GM12878 (cell line): ENCODE results near the gene NRXN3. TPM values are rescaled to one million over a fixed set of nuclear protein-coding genes. Genes with fewer than 3 reads are reported as not detected.

Experiments used
- ATAC-seq: fragments of 200-7000 bp; cut with Tn5 transposase; 3 replicates; pipeline ENCODE4 v1.9.1; 2020; ENCODE audit warnings: mild to moderate bottlenecking, moderate library complexity
- BruUV-seq: library from RNA; stranded (reverse); fragments of 400-500 nt; replicated peaks from 2 replicates; lab custom pipeline; 2021; lab: Mats Ljungman, UMichigan
- CTCF ChIA-PET: fragments of 300-600 bp; sonication (Branson Sonifier 250); formaldehyde crosslinking; extraction: SDS; loops from one replicate; lab custom pipeline; 2021; ENCODE audit warnings: inconsistent platforms; lab: Yijun Ruan, JAX
- POLR2A ChIA-PET: fragments of 350-600 bp; formaldehyde crosslinking; extraction: SDS; loops from one replicate; lab custom pipeline; 2021; ENCODE audit warnings: inconsistent platforms; lab: Charles Lee
- RAD21 ChIA-PET: fragments of 300-600 bp; sonication (Branson Sonifier 250); formaldehyde crosslinking; loops from one replicate; lab custom pipeline; 2023; ENCODE audit warnings: antibody characterized with exemption; ENCODE audit not compliant: unreplicated experiment; lab: Charles Lee
- SMC1A ChIA-PET: fragments of 300-600 bp; sonication (Branson Sonifier 250); formaldehyde crosslinking; loops from one replicate; lab custom pipeline; 2023; ENCODE audit not compliant: unreplicated experiment, uncharacterized antibody; lab: Charles Lee
- DNase-seq: peaks from one replicate; pipeline ENCODE4 v3.0.0-alpha.2; 2011; ENCODE audit warnings: low read depth, low spot score
- FAIRE-seq: peaks from 3 replicates; lab custom pipeline; 2011; peaks lifted over from hg19 to GRCh38; lab: Jason Lieb, UNC
- H2AFZ ChIP-seq: 2 replicates; pipeline ENCODE4 v1.6.0; 2011; ENCODE audit warnings: low read depth, low read length, control low read depth; ENCODE audit not compliant: control insufficient read depth
- H3K27ac ChIP-seq: 2 replicates; pipeline ENCODE4 v1.5.1; 2011; ENCODE audit warnings: control low read depth; ENCODE audit not compliant: control insufficient read depth, insufficient read depth
- H3K27me3 ChIP-seq, 2 experiments: replicated peaks in 1 of 2; 2 replicates each; pipeline versions ENCODE4 v1.6.0 to v1.6.1; 2011; ENCODE audit warnings: low read length in 1 of 2; ENCODE audit not compliant: control insufficient read depth in 2 of 2, insufficient read depth in 2 of 2
- H3K36me3 ChIP-seq, 2 experiments: 2 replicates each; pipeline ENCODE4 v1.5.1; 2011; ENCODE audit warnings: low read length in 1 of 2; ENCODE audit not compliant: control insufficient read depth in 2 of 2, insufficient read depth in 2 of 2
- H3K4me1 ChIP-seq: 2 replicates; pipeline ENCODE4 v1.6.1; 2011; ENCODE audit warnings: mild to moderate bottlenecking, low read length, moderate library complexity, mixed read lengths; ENCODE audit not compliant: control insufficient read depth, insufficient read depth
- H3K4me2 ChIP-seq: 2 replicates; pipeline ENCODE4 v1.6.0; 2011; ENCODE audit warnings: control low read depth; ENCODE audit not compliant: control insufficient read depth, insufficient read depth
- H3K4me3 ChIP-seq: fragments of 200-600 bp; sonication (generic); 2 replicates; pipeline ENCODE4 v1.5.1; 2016
- H3K79me2 ChIP-seq: 2 replicates; pipeline ENCODE4 v1.6.0; 2011; ENCODE audit warnings: low read length; ENCODE audit not compliant: control insufficient read depth, insufficient read depth
- H3K9ac ChIP-seq: 2 replicates; pipeline ENCODE4 v1.8.0; 2011; ENCODE audit warnings: low read length, control low read depth, mixed read lengths; ENCODE audit not compliant: control insufficient read depth, insufficient read depth
- H3K9me3 ChIP-seq: replicated peaks from 3 replicates; pipeline ENCODE4 v1.5.1; 2011; ENCODE audit warnings: mild to moderate bottlenecking, low read length; ENCODE audit not compliant: control insufficient read depth, insufficient read depth
- H4K20me1 ChIP-seq: 2 replicates; pipeline ENCODE4 v1.6.0; 2011; ENCODE audit not compliant: control insufficient read depth, insufficient read depth
- EED ChIP-seq: sonication (generic); IDR thresholded peaks from 2 replicates; pipeline ENCODE4 v1.6.1; 2016; ENCODE audit warnings: antibody characterized with exemption, low read depth
- ELK1 ChIP-seq: IDR thresholded peaks from 2 replicates; pipeline ENCODE4 v1.6.1; 2012; ENCODE audit warnings: low read depth, low read length, improper control_type of control experiment
- FOXM1 ChIP-seq: IDR thresholded peaks from 2 replicates; pipeline ENCODE4 v1.6.1; 2012; ENCODE audit warnings: low read depth, mild to moderate bottlenecking, inconsistent platforms, low read length, moderate library complexity
- NKRF ChIP-seq: fragments of 450-650 bp; conservative IDR thresholded peaks from 2 replicates; pipeline ENCODE4 v1.6.1; 2017; ENCODE audit warnings: mild to moderate bottlenecking, moderate library complexity
- PKNOX1 ChIP-seq: fragments of 450-650 bp; IDR thresholded peaks from 2 replicates; pipeline ENCODE4 v1.6.1; 2016; ENCODE audit warnings: mild to moderate bottlenecking
- WGBS: methylation state at CpG from one replicate; pipeline ENCODE4 v1.1.6; 2016; ENCODE audit warnings: low lambda C conversion rate; ENCODE audit not compliant: insufficient replicate concordance, insufficient coverage; ENCODE audit errors: missing lambda C conversion rate; 5-methylcytosine and 5-hydroxymethylcytosine counted together
- in situ Hi-C: fragments of 300-500 bp; cut with MboI; formaldehyde crosslinking; loops from 9 replicates; pipeline ENCODE4 v1.14.3; 2018; ENCODE audit warnings: mixed read lengths
- intact Hi-C: fragments of 100-400 bp; cut with micrococcal nuclease; formaldehyde crosslinking; loops from one replicate; pipeline ENCODE4 v1.14.2; 2022; ENCODE audit not compliant: unreplicated experiment
- polyA plus RNA-seq, 11 experiments: library from polyadenylated mRNA; depleted of rRNA in 4 of 11; unstranded in 6 of 11; stranded (reverse) in 5 of 11; fragments of >200 nt; fragmentation: Nextera tagmentation in 4 of 11; fragmentation: Illumina TruSeq in 1 of 11; extraction: Ambion mirVana in 4 of 11; extraction: Trizol in 1 of 11; gene quantifications; 1 replicate in 1 of 11; 2 replicates in 10 of 11; pipeline versions ENCODE4 v1.2.1 to v1.2.3, GENCODE V29; 2011 to 2016; ENCODE audit warnings: inconsistent platforms in 2 of 11, missing spikeins in 2 of 11, low read depth in 1 of 11
- total RNA-seq, 4 experiments: library from RNA; depleted of rRNA in 3 of 4; stranded (reverse); fragments of >200 nt in 3 of 4; fragmentation: Illumina TruSeq in 1 of 4; extraction: Trizol in 1 of 4; gene quantifications; 2 replicates each; pipeline versions ENCODE4 v1.2.1 to v1.2.3, GENCODE V29; 2013 to 2021

The NRXN3 gene
- total and polyA plus RNA-seq, 10 of the 15 experiments (the other 5 are each of a cell fraction or from before 2014, with no cell fraction given): 0.52 to 3.3 (median 1.4) TPM

GRCh38 chr14:79668951-79669350, 1498.8 kb downstream of the NRXN3 start:
- no peaks in the 10 kb centered on the region for H3K36me3 ChIP-seq
- no peak overlapping the region for H3K4me3 ChIP-seq
- intact Hi-C loops (no loop called here), in situ Hi-C loops (no loop called here)
- 46% methylated on average over 3 of the region's 3 CpGs for WGBS
- no peak overlapping the region for H3K27ac ChIP-seq
- no peaks in the 10 kb centered on the region for H3K79me2 ChIP-seq
- ChIA-PET POLR2A (no interaction called here), SMC1A (no interaction called here), CTCF (no interaction called here), RAD21 (no interaction called here)
- DNase-seq: no peak
- TF ChIP-seq NKRF (no peak), PKNOX1 (no peak), EED (no peak), ELK1 (no peak), FOXM1 (no peak)
- H2AFZ ChIP-seq: no peak overlapping the region
- no peak overlapping the region for H3K4me2 ChIP-seq
- no peaks in the 10 kb centered on the region for H4K20me1 ChIP-seq
- H3K9ac ChIP-seq: no peak overlapping the region
- H3K9me3 ChIP-seq: no peaks in the 10 kb centered on the region
- no peaks in the 10 kb centered on the region for H3K27me3 ChIP-seq
- FAIRE-seq: no peak
- ATAC-seq: no peak
- BruUV-seq: no TSS peak
- H3K4me1 ChIP-seq: no peaks in the 10 kb centered on the region
